OCI-LY7 (cell line): ENCODE results near the gene DDIAS. TPM values are rescaled to one million over a fixed set of nuclear protein-coding genes. Genes with fewer than 3 reads are reported as not detected.
A peak's percentile ranks its signal among the peaks of the same experiment; 100 is the strongest.
"Not testable (repeated sequence)": the region's sequence is repeated elsewhere in the genome, so short reads cannot be mapped to it uniquely, and the experiment has no call there.

Experiments used
- BruUV-seq: library from RNA; stranded (reverse); fragments of 400-500 nt; replicated peaks from 2 replicates; lab custom pipeline; 2021; lab: Mats Ljungman, UMichigan
- CTCF ChIA-PET: fragments of 300-600 bp; sonication (Branson Sonifier 250); formaldehyde crosslinking; loops from one replicate; lab custom pipeline; 2022; ENCODE audit warnings: antibody characterized with exemption; ENCODE audit not compliant: unreplicated experiment; lab: Charles Lee
- POLR2A ChIA-PET: fragments of 300-600 bp; sonication (Branson Sonifier 250); formaldehyde crosslinking; loops from one replicate; lab custom pipeline; 2022; ENCODE audit warnings: antibody characterized with exemption; lab: Charles Lee
- DNase-seq: peaks from one replicate; pipeline ENCODE4 v3.0.0-alpha.2; 2015; ENCODE audit warnings: low spot score
- H2AFZ ChIP-seq: fragments of 200-600 bp; sonication (generic), shearing (Covaris generic); 2 replicates; pipeline ENCODE4 v1.6.1; 2014; ENCODE audit warnings: mild to moderate bottlenecking, antibody characterized with exemption, low read length, moderate library complexity
- H3K27ac ChIP-seq: fragments of 200-600 bp; sonication (generic); 2 replicates; pipeline ENCODE4 v1.5.1; 2014; ENCODE audit warnings: mixed run types, low read depth, mild to moderate bottlenecking, moderate library complexity, low read length, inconsistent platforms; ENCODE audit not compliant: poor library complexity, severe bottlenecking
- H3K36me3 ChIP-seq: fragments of 200-600 bp; sonication (generic); 2 replicates; pipeline ENCODE4 v1.6.1; 2014; ENCODE audit warnings: mild to moderate bottlenecking, antibody characterized with exemption, low read length, moderate library complexity, mixed read lengths; ENCODE audit not compliant: insufficient read depth
- H3K4me1 ChIP-seq: fragments of 200-600 bp; sonication (generic); 2 replicates; pipeline ENCODE4 v1.5.1; 2014; ENCODE audit warnings: mild to moderate bottlenecking, low read length; ENCODE audit not compliant: insufficient read depth, poor library complexity, severe bottlenecking
- H3K4me2 ChIP-seq: fragments of 200-600 bp; sonication (generic); 2 replicates; pipeline ENCODE4 v1.6.1; 2014; ENCODE audit warnings: mild to moderate bottlenecking, low read length
- H3K4me3 ChIP-seq: fragments of 200-600 bp; sonication (generic); 2 replicates; pipeline ENCODE4 v1.5.1; 2014; ENCODE audit warnings: mild to moderate bottlenecking, low read depth, low read length; ENCODE audit not compliant: poor library complexity, severe bottlenecking
- H3K79me2 ChIP-seq: fragments of 200-600 bp; sonication (generic); 2 replicates; pipeline ENCODE4 v1.6.1; 2016; ENCODE audit warnings: low read depth, mild to moderate bottlenecking, low read length, moderate library complexity, mixed read lengths; ENCODE audit not compliant: insufficient read depth
- H3K9me2 ChIP-seq: fragments of 200-600 bp; sonication (generic); 2 replicates; pipeline ENCODE4 v1.6.1; 2016; ENCODE audit warnings: mild to moderate bottlenecking, low read length, mixed read lengths; ENCODE audit not compliant: insufficient read depth
- H3K9me3 ChIP-seq: fragments of 200-600 bp; sonication (generic); 2 replicates; pipeline ENCODE4 v1.6.1; 2014; ENCODE audit warnings: mild to moderate bottlenecking, mixed run types, low read length, mixed read lengths
- H4K20me1 ChIP-seq: fragments of 200-600 bp; sonication (generic); 2 replicates; pipeline ENCODE4 v1.6.1; 2014; ENCODE audit warnings: mild to moderate bottlenecking, antibody characterized with exemption, low read length, moderate library complexity, mixed read lengths; ENCODE audit not compliant: insufficient read depth
- CTCF ChIP-seq: fragments of 200-600 bp; sonication (generic); conservative IDR thresholded peaks from 2 replicates; pipeline ENCODE4 v1.5.1; 2014; ENCODE audit warnings: mild to moderate bottlenecking, antibody characterized with exemption, low read length, moderate library complexity, mixed read lengths
- EZH2phosphoT487 ChIP-seq: fragments of 200-600 bp; sonication (generic); IDR thresholded peaks from 2 replicates; pipeline ENCODE4 v1.6.1; 2018; ENCODE audit warnings: low read depth, borderline replicate concordance, mild to moderate bottlenecking, mixed run types, antibody characterized with exemption, low read length, moderate library complexity, mixed read lengths
- intact Hi-C: fragments of 100-400 bp; cut with micrococcal nuclease; formaldehyde crosslinking; loops from one replicate; pipeline ENCODE4 v1.10.0; 2022; ENCODE audit not compliant: unreplicated experiment
- total RNA-seq, 2 experiments: library from RNA; depleted of rRNA in 1 of 2; stranded (reverse); fragments of >200 nt in 1 of 2; shearing (Covaris generic) in 1 of 2; gene quantifications; 2 replicates each; pipeline ENCODE4 v1.2.3, GENCODE V29; 2014 to 2022

Gene DDIAS
- total RNA-seq, 2 experiments from 2014 or later, result 16.7 to 23.1 TPM

DNA sequence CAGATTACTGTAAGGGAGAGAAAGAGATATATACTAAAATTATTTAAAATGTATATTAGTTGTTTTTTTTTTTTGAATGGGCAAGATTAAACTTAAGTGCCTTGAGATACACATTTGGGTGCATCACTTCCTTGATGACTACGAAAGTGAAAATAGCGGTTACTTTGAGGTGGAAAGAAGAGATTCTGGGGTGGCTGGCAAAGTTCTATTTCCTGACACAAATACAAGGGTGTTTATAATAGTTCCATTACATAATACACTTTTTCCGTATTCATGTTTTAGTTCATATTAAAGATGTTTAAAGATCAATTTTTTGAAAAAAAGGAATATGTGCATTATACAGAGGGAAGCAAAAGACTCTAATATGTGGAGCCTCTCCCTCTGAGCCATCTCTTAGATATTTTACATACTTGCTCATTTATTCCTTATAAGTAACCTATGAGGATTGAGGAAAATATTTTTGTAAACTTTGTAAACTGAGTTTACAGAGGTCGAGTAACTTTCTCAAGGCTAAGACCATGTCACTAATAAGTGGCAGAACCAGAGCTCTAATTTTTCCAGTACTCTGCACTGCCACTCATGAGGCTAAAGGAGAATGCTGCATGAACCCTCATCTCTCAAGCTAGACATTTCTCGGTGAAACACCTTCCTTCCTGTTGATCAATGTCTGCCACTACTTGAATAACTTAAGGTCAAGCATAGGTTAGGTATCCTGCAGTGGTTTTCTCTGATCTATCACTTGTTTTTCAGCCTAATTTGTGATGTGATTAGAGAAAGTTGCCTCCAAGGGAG lies 58.6 kb downstream of the DDIAS start:
- Histone ChIP-seq H3K4me2 (peak overlapping the region; percentile 81), H3K9me3 (peaks cover 40% of the 10 kb centered on the region; the same call in 1 of the 2 replicates), H3K9me2 (no peaks in the 10 kb centered on the region), H3K79me2 (no peaks in the 10 kb centered on the region), H3K36me3 (peaks cover 23% of the 10 kb centered on the region), H4K20me1 (no peaks in the 10 kb centered on the region), H3K4me1 (peaks cover 66% of the 10 kb centered on the region), H3K27ac (peak overlapping the region; percentile 89), H3K4me3 (peak overlapping the region; percentile 54), H2AFZ (peak overlapping the region; percentile 70)
- intact Hi-C loops, result loop anchor here (2.0 kb wide), 1 partner anchor 33 kb away; no protein-coding TSS in a partner anchor
- DNase-seq, result peak; percentile 81
- ChIA-PET CTCF (interaction anchor here (0.5 to 1.0 kb wide), 2 partner anchors 53 to 746 kb away, joined by 3 to 4 read pairs; no protein-coding TSS in a partner anchor), POLR2A (interaction anchor here (0.7 to 8.4 kb wide), 19 partner anchors 11 to 197 kb away, joined by 3 to 83 read pairs (median 7); partner anchors contain the start of gene PCF11)
- TF ChIP-seq EZH2phosphoT487 (no peak), CTCF (no peak)
- BruUV-seq, result no TSS peak

DNA sequence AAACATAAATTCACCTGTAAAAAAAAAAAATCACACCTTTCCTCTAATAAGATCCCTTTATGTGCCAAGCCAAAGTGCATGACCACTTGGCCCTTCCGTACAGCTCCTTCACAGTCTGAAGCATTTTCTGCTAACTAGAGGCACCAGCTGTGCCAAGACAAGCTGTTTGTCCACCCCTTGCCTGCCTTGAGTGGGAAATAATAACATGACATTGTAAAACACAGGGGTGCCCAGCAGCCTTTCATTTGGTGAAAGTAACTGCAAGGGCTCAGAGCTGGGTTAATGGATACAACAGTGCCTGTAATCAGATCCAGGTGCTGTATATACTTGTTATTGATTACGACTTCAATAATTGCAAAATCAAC lies 59.2 kb downstream of the DDIAS start:
- H3K9me2 ChIP-seq, result no peaks in the 10 kb centered on the region
- H3K79me2 ChIP-seq, result no peaks in the 10 kb centered on the region
- no peaks in the 10 kb centered on the region for H4K20me1 ChIP-seq
- TF ChIP-seq CTCF (no peak), EZH2phosphoT487 (no peak)
- DNase-seq, result peak; percentile 54
- BruUV-seq, result no TSS peak
- H3K27ac ChIP-seq, result peak overlapping the region; percentile 89
- peak overlapping the region; percentile 81 for H3K4me2 ChIP-seq
- H2AFZ ChIP-seq, result peak overlapping the region; percentile 70
- H3K4me3 ChIP-seq, result peak overlapping the region; percentile 54
- intact Hi-C loops, result loop anchor here (2.0 kb wide), 1 partner anchor 34 kb away; no protein-coding TSS in a partner anchor
- H3K36me3 ChIP-seq, result peaks cover 23% of the 10 kb centered on the region
- POLR2A ChIA-PET, result interaction anchor here (0.7 to 8.4 kb wide), 16 partner anchors 10 to 196 kb away, joined by 3 to 83 read pairs (median 8); partner anchors contain the start of gene PCF11
- H3K4me1 ChIP-seq, result peaks cover 67% of the 10 kb centered on the region
- H3K9me3 ChIP-seq, result peaks cover 40% of the 10 kb centered on the region; the same call in 1 of the 2 replicates
- CTCF ChIA-PET, result interaction anchor here (0.5 to 1.0 kb wide), 2 partner anchors 54 to 746 kb away, joined by 3 to 4 read pairs; no protein-coding TSS in a partner anchor

- H3K4me3 ChIP-seq, H3K79me2 ChIP-seq, H3K4me2 ChIP-seq, H3K9me2 ChIP-seq, intact Hi-C loops, H4K20me1 ChIP-seq, BruUV-seq, H3K27ac ChIP-seq, DNase-seq, H2AFZ ChIP-seq, CTCF ChIA-PET: not testable (repeated sequence)
- H3K9me3 ChIP-seq, result peaks cover 31% of the 10 kb centered on the region; the same call in 1 of the 2 replicates
- peaks cover 16% of the 10 kb centered on the region for H3K36me3 ChIP-seq
- peaks cover 59% of the 10 kb centered on the region for H3K4me1 ChIP-seq
- POLR2A ChIA-PET, result interaction anchor here (0.7 to 8.4 kb wide), 9 partner anchors 9 to 112 kb away, joined by 3 to 83 read pairs (median 8); no protein-coding TSS in a partner anchor
Measured at GRCh38 chr11:82962021-82962420, 60.5 kb downstream of the DDIAS start.
